Measurements from ENCODE around the gene PLAGL1.

PLAGL1 gene

DNA sequence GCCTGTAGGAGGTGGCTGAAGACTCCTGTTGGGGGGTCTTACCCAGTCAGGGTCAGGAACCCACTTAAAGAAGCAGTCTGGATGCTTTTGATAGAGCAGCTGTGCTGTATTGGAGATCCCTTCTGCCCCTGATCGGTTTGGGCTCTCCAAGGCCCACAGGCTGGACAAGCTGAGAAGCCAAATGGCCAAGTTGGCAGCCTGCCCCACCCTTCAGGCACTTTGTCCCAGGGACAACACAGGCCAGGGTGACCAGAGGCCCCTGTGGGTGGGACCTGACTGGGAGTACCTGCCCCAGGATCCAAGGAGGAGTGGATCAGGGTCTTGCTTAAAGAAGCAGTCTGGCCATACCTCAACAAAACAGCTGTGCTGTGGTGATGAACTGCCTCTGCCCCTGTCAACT is 95.4 kb downstream of the PLAGL1 start:
- TF ChIP-seq, protein P1, sequence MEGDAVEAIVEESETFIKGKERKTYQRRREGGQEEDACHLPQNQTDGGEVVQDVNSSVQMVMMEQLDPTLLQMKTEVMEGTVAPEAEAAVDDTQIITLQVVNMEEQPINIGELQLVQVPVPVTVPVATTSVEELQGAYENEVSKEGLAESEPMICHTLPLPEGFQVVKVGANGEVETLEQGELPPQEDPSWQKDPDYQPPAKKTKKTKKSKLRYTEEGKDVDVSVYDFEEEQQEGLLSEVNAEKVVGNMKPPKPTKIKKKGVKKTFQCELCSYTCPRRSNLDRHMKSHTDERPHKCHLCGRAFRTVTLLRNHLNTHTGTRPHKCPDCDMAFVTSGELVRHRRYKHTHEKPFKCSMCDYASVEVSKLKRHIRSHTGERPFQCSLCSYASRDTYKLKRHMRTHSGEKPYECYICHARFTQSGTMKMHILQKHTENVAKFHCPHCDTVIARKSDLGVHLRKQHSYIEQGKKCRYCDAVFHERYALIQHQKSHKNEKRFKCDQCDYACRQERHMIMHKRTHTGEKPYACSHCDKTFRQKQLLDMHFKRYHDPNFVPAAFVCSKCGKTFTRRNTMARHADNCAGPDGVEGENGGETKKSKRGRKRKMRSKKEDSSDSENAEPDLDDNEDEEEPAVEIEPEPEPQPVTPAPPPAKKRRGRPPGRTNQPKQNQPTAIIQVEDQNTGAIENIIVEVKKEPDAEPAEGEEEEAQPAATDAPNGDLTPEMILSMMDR (IDR thresholded peaks at IDR 0.05; ENCODE audit: borderline replicate concordance, insufficient read depth, low read depth, low read length): no peak
- no peak overlapping the region for H3K4me3 ChIP-seq (ENCODE audit: low read depth, low read length)

DNA sequence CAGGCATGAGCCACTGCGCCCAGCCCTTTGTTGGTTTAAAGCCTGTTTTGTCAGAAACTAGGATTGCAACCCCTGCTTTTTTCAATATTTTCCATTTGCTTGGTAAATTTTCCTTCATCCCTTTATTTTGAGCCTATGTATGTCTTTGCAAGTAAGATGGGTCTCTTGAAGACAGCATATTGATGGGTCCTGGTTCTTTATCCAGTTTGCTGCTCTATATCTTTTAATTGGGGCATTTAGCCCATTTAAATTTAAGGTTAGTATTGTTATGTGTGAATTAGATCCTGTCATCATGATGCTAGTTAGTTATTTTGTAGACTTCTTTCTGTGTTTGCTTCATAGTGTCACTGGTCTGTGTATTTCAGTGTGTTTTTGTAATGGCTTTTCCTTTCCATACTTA is 97.0 kb downstream of the PLAGL1 start:
- H3K4me3 ChIP-seq (ENCODE audit: low read depth, low read length): no peak overlapping the region
- TF ChIP-seq, protein P1 (IDR thresholded peaks at IDR 0.05; ENCODE audit: borderline replicate concordance, insufficient read depth, low read depth, low read length): no peak

DNA sequence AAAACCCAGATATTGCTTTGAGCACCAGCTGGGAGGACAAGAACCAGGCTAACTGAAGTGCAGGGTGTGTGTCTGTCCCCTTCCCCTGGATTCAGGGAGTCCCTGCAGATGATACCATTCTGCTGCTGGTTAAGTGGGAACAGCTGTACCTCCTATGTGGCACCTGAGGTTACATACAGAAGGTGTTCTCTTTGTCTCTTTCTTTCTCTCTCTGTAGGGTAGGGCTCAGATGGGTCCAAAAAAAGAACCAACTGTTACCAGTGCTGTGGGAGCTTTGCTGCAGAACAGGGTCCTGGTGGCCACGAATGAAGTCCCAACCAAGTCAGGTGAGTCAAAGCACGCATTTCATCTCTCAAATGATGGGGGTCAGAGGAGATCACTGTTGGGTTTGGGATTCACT is 105.2 kb downstream of the PLAGL1 start:
- H3K4me3 ChIP-seq (ENCODE audit: low read depth, low read length): no peak overlapping the region
- TF ChIP-seq, protein P1 (IDR thresholded peaks at IDR 0.05; ENCODE audit: borderline replicate concordance, insufficient read depth, low read depth, low read length): no peak

DNA sequence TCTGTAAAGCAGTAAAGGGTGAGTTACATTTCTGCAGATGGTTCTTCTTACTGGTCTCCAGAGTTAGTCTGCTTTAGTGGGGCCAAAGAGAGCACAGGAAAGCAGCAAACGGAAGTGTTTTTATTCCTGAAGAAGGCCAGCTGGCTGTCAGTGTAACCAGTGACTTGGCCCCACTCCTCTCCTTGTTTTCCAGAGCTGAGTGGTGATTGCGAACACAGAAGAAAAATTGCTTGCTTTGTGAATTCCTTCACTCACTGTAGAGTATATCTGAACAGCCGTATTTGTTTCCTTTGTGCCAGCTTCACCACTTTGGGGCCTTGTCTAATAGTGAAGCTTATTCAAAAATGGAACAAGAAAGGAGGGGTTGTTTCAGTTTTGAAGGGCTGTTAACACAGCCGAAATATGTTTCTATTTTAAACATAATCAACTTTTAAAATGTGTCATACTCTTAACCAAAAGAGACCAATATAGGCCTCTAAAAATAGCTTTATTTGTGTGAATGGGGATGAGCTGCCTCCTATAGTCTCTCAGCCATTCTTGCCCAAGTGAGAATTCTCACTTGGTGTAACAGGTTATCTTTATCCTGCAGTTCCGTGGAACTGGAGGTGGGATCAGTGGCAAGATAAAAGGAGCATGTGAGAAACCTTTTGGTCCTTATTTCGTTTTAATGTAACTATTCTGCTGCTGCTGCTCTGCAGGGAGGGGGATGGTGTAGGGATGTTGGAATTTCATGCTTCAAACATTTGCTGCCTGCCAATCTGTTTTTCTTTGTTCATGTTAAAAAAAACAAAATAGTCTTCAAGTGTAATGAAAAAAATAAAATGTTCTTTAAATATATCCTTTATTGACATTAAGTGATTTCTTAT is 105.9 kb downstream of the PLAGL1 start:
- H3K4me3 ChIP-seq (ENCODE audit: low read depth, low read length): no peak overlapping the region
- TF ChIP-seq, protein P1 (IDR thresholded peaks at IDR 0.05; ENCODE audit: borderline replicate concordance, insufficient read depth, low read depth, low read length): no peak

DNA sequence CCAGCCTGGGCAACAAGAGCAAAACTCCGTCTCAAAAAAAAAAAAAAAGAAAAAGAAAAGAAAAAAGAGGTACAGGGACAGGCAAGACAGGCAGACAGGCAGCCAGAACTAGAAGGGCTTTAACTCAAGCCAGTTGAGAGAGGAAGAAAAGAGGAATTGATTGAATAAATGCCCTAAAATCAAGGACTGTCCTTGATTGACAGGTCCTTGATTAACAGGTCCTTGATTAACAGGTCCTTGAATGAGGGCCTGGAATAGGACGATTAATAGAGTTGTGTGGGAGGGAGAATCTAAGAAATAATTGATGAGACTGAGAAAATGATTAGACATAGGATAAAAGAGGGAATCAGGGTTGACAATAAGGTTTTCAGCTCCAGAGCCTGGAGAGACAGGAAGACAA is 107.7 kb downstream of the PLAGL1 start:
- TF ChIP-seq, protein P1 (IDR thresholded peaks at IDR 0.05; ENCODE audit: borderline replicate concordance, insufficient read depth, low read depth, low read length): no peak
- H3K4me3 ChIP-seq (ENCODE audit: low read depth, low read length): no peak overlapping the region

DNA sequence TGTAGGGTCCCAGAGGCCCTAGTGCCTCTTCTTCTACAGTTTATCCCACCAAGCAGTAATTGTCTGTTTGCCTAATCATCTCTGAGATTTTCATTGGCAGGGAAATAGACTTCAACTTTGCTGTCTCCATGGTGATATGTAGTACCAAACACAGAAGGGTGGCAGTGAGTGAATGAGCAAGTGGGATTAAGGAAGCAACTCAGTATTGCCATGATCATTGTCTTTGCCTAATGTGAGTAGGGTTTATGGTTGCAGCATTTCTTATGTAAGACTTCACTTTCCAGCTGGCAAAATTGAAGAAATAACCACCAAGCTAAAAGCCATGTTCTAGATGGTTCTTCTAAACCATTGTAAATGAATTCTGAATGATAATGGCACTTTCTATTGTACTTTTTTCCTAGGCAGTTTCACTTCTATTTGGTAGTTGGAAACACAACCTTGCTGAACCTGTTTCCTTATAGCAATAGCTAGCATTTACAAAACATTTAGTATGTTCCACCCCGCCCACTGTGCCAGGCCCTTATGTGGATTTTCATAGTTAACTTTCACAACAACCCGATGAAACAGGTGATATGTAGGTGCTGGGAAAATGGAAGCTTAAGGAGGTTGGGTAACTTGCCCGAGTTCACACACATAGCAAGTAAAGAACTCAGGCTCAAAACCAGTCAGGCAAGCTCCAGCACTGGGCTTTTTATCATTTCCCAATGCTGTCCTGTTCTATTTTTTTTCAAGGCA is 111.8 kb downstream of the PLAGL1 start:
- no peak overlapping the region for H3K4me3 ChIP-seq (ENCODE audit: low read depth, low read length)
- TF ChIP-seq, protein P1 (IDR thresholded peaks at IDR 0.05; ENCODE audit: borderline replicate concordance, insufficient read depth, low read depth, low read length): no peak
